HEK293 (cell line): ENCODE results near the gene FXR1.

Source experiments
- CTCF ChIA-PET: fragments of 350-600 bp; formaldehyde crosslinking; extraction: SDS; loops from one replicate; lab custom pipeline; 2021; ENCODE audit warnings: antibody characterized with exemption; lab: Yijun Ruan, JAX
- POLR2A ChIA-PET: fragments of 300-600 bp; formaldehyde crosslinking; extraction: SDS; loops from one replicate; lab custom pipeline; 2020; ENCODE audit warnings: antibody characterized with exemption, inconsistent platforms; lab: Yijun Ruan, JAX
- H3K27ac ChIP-seq: fragments of 200-500 bp; sonication (Bioruptor generic); 2 replicates; pipeline ENCODE4 v1.5.1; 2014; ENCODE audit warnings: low read depth, low read length, control low read depth, inconsistent platforms; ENCODE audit errors: extremely low read depth
- H3K36me3 ChIP-seq, 2 experiments: fragments of 200-500 bp in 1 of 2; sonication (Bioruptor generic) in 1 of 2; 1 replicate in 1 of 2; 2 replicates in 1 of 2; pipeline ENCODE4 v1.5.1; 2014 to 2017; ENCODE audit warnings: inconsistent platforms in 2 of 2, low read length in 2 of 2; ENCODE audit not compliant: control insufficient read depth in 2 of 2, insufficient read depth in 1 of 2
- H3K4me1 ChIP-seq: fragments of 200-500 bp; sonication (Bioruptor generic); 2 replicates; pipeline ENCODE4 v1.5.1; 2014; ENCODE audit warnings: mild to moderate bottlenecking, low read length, inconsistent platforms; ENCODE audit not compliant: control insufficient read depth, insufficient read depth
- H3K4me3 ChIP-seq: 2 replicates; pipeline ENCODE4 v1.5.1; 2011; ENCODE audit warnings: low read depth, mild to moderate bottlenecking, control low read depth, low read length, moderate library complexity
- H3K9me3 ChIP-seq: fragments of 200-500 bp; sonication (Bioruptor generic); 2 replicates; pipeline ENCODE4 v1.5.1; 2014; ENCODE audit warnings: low read depth, low read length, inconsistent platforms; ENCODE audit not compliant: control insufficient read depth, insufficient read depth
- BCL11B ChIP-seq: fragments of 450-650 bp; formaldehyde crosslinking; IDR thresholded peaks from 2 replicates; pipeline ENCODE4 v1.5.1; 2016; ENCODE audit warnings: low read depth, missing biosample characterization, missing genetic modification characterization
- GLI2 ChIP-seq: fragments of 450-650 bp; formaldehyde crosslinking; IDR thresholded peaks from 2 replicates; pipeline ENCODE4; 2017; ENCODE audit warnings: missing biosample characterization, missing genetic modification characterization, low read depth, borderline replicate concordance
- GLIS1 ChIP-seq: fragments of 450-650 bp; formaldehyde crosslinking; IDR thresholded peaks from 2 replicates; pipeline ENCODE4 v1.5.1; 2016; ENCODE audit warnings: missing biosample characterization, missing genetic modification characterization
- KLF8 ChIP-seq: fragments of 450-650 bp; formaldehyde crosslinking; IDR thresholded peaks from 2 replicates; pipeline ENCODE4 v1.5.1; 2016; ENCODE audit warnings: missing biosample characterization, missing genetic modification characterization
- MZF1 ChIP-seq: fragments of 450-650 bp; formaldehyde crosslinking; IDR thresholded peaks from 2 replicates; pipeline ENCODE4 v1.5.1; 2017; ENCODE audit warnings: missing biosample characterization, missing genetic modification characterization, borderline replicate concordance
- SCRT1 ChIP-seq: fragments of 450-650 bp; formaldehyde crosslinking; IDR thresholded peaks from 2 replicates; pipeline ENCODE4 v1.5.1; 2016; ENCODE audit warnings: missing biosample characterization, missing genetic modification characterization, borderline replicate concordance
- TSHZ1 ChIP-seq: fragments of 450-650 bp; formaldehyde crosslinking; IDR thresholded peaks from 2 replicates; pipeline ENCODE4 v1.5.1; 2016; ENCODE audit warnings: missing biosample characterization, missing genetic modification characterization, borderline replicate concordance
- ZBTB49 ChIP-seq: fragments of 450-650 bp; formaldehyde crosslinking; IDR thresholded peaks from 2 replicates; pipeline ENCODE4 v1.5.1; 2016; ENCODE audit warnings: missing biosample characterization, missing genetic modification characterization, low read depth
- ZNF148 ChIP-seq: fragments of 450-650 bp; formaldehyde crosslinking; IDR thresholded peaks from 2 replicates; pipeline ENCODE4 v1.5.0; 2017; ENCODE audit warnings: missing biosample characterization, missing genetic modification characterization, borderline replicate concordance
- ZNF2 ChIP-seq: fragments of 450-650 bp; formaldehyde crosslinking; IDR thresholded peaks from 2 replicates; pipeline ENCODE4 v1.5.1; 2016; ENCODE audit warnings: missing biosample characterization, missing genetic modification characterization
- ZNF202 ChIP-seq: fragments of 450-650 bp; formaldehyde crosslinking; IDR thresholded peaks from 2 replicates; pipeline ENCODE4 v1.5.1; 2016; ENCODE audit warnings: missing biosample characterization, missing genetic modification characterization, borderline replicate concordance
- ZNF221 ChIP-seq: fragments of 450-650 bp; formaldehyde crosslinking; IDR thresholded peaks from 2 replicates; pipeline ENCODE4 v1.5.1; 2017; ENCODE audit warnings: missing biosample characterization, missing genetic modification characterization, borderline replicate concordance
- ZNF280C ChIP-seq: fragments of 450-650 bp; formaldehyde crosslinking; IDR thresholded peaks from 2 replicates; pipeline ENCODE4 v1.5.1; 2016; ENCODE audit warnings: missing biosample characterization, missing genetic modification characterization
- ZNF555 ChIP-seq: fragments of 450-650 bp; formaldehyde crosslinking; conservative IDR thresholded peaks from 2 replicates; pipeline ENCODE4 v1.5.1; 2017; ENCODE audit warnings: missing biosample characterization, mild to moderate bottlenecking, missing genetic modification characterization, inconsistent platforms
- ZNF560 ChIP-seq: fragments of 450-650 bp; formaldehyde crosslinking; IDR thresholded peaks from 2 replicates; pipeline ENCODE4 v1.5.1; 2017; ENCODE audit warnings: missing biosample characterization, missing genetic modification characterization, borderline replicate concordance
- ZNF747 ChIP-seq: fragments of 450-650 bp; formaldehyde crosslinking; IDR thresholded peaks from 2 replicates; pipeline ENCODE4 v1.5.1; 2016; ENCODE audit warnings: missing biosample characterization, missing genetic modification characterization
- ZNF76 ChIP-seq: fragments of 450-650 bp; formaldehyde crosslinking; IDR thresholded peaks from 2 replicates; pipeline ENCODE4; 2016; ENCODE audit warnings: low read depth, missing biosample characterization, missing genetic modification characterization, borderline replicate concordance
- ZSCAN23 ChIP-seq: fragments of 450-650 bp; formaldehyde crosslinking; IDR thresholded peaks from 2 replicates; pipeline ENCODE4 v1.5.1; 2016; ENCODE audit warnings: missing biosample characterization, missing genetic modification characterization
- TF ChIP-seq, protein P1 (sequence below): fragments of 450-650 bp; formaldehyde crosslinking; IDR thresholded peaks from 2 replicates; pipeline ENCODE4 v1.5.1; 2016; ENCODE audit warnings: missing biosample characterization, missing genetic modification characterization
- TF ChIP-seq, protein P2 (sequence below): fragments of 450-650 bp; formaldehyde crosslinking; IDR thresholded peaks from 2 replicates; pipeline ENCODE4 v1.5.1; 2016; ENCODE audit warnings: missing biosample characterization, missing genetic modification characterization

The FXR1 gene

GRCh38 chr3:180912304-180913296, at the start of gene FXR1:
Gene FXR1, plus strand, starts transcription at chr3:180912670. Its CDS starts 16 bp downstream, at chr3:180912686.
- ChIA-PET CTCF (interaction anchor here (0.6 to 1.8 kb wide), 11 partner anchors 9 to 367 kb away, joined by 3 to 7 read pairs (median 3); partner anchors contain the start of gene DNAJC19), POLR2A (interaction anchor here (0.5 to 1.0 kb wide), 7 partner anchors 40 to 313 kb away, joined by 3 to 6 read pairs (median 4); no protein-coding TSS in a partner anchor)
- peak within 1 kb of the TSS; percentile 90 for H3K4me3 ChIP-seq
- H3K36me3 ChIP-seq = peaks cover 4 to 22% of the 10 kb centered on the region in 2 experiments; a peak in 2 of 3 replicates
- no peaks in the 10 kb centered on the region for H3K9me3 ChIP-seq
- no peaks in the 10 kb centered on the region for H3K4me1 ChIP-seq
- H3K27ac ChIP-seq = peak within 1 kb of the TSS; percentile 74
- TF ChIP-seq ZNF2 (tag by site-specific recombination) = no peak
- TF ChIP-seq, protein P1, sequence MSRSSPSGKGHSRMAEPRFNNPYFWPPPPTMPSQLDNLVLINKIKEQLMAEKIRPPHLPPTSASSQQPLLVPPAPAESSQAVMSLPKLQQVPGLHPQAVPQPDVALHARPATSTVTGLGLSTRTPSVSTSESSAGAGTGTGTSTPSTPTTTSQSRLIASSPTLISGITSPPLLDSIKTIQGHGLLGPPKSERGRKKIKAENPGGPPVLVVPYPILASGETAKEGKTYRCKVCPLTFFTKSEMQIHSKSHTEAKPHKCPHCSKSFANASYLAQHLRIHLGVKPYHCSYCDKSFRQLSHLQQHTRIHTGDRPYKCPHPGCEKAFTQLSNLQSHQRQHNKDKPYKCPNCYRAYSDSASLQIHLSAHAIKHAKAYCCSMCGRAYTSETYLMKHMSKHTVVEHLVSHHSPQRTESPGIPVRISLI (tag by site-specific recombination) = no peak
- TF ChIP-seq KLF8 = peak; percentile 67; the same call in 1 of the 2 replicates
- TF ChIP-seq BCL11B (tag by site-specific recombination) = peak; percentile 46; the same call in 1 of the 2 replicates
- no peak for TF ChIP-seq SCRT1 (tag by site-specific recombination)
- no peak for TF ChIP-seq ZNF560
- no peak for TF ChIP-seq ZNF280C (tag by site-specific recombination)
- TF ChIP-seq ZSCAN23 (tag by site-specific recombination) = no peak
- TF ChIP-seq ZBTB49 (tag by site-specific recombination) = no peak
- no peak for TF ChIP-seq MZF1 (tag by site-specific recombination)
- TF ChIP-seq, protein P2, sequence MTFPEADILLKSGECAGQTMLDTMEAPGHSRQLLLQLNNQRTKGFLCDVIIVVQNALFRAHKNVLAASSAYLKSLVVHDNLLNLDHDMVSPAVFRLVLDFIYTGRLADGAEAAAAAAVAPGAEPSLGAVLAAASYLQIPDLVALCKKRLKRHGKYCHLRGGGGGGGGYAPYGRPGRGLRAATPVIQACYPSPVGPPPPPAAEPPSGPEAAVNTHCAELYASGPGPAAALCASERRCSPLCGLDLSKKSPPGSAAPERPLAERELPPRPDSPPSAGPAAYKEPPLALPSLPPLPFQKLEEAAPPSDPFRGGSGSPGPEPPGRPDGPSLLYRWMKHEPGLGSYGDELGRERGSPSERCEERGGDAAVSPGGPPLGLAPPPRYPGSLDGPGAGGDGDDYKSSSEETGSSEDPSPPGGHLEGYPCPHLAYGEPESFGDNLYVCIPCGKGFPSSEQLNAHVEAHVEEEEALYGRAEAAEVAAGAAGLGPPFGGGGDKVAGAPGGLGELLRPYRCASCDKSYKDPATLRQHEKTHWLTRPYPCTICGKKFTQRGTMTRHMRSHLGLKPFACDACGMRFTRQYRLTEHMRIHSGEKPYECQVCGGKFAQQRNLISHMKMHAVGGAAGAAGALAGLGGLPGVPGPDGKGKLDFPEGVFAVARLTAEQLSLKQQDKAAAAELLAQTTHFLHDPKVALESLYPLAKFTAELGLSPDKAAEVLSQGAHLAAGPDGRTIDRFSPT = peak; percentile 93
- TF ChIP-seq ZNF555 (tag by site-specific recombination) = no peak
- no peak for TF ChIP-seq ZNF747 (tag by site-specific recombination)
- no peak for TF ChIP-seq GLI2 (tag by site-specific recombination)
- TF ChIP-seq ZNF202 (tag by site-specific recombination) = no peak
- TF ChIP-seq ZNF221 (tag by site-specific recombination) = no peak
- TF ChIP-seq TSHZ1 = no peak
- TF ChIP-seq GLIS1 (tag by site-specific recombination) = peak; percentile 87
- TF ChIP-seq ZNF76 (tag by site-specific recombination) = peak; percentile 83
- TF ChIP-seq ZNF148 (tag by site-specific recombination) = no peak
